GM13976 (cell line): ENCODE measurements around the gene BMP6.

Experiments
- DNase-seq: peaks from one replicate; pipeline ENCODE4 v3.0.0; 2012; ENCODE audit warnings: low spot score
- CTCF ChIP-seq: IDR thresholded peaks from 2 replicates; pipeline ENCODE4 v1.5.1; 2012; ENCODE audit warnings: borderline replicate concordance, mild to moderate bottlenecking; ENCODE audit not compliant: insufficient read depth; ENCODE audit errors: extremely low read depth, missing control alignments, control extremely low read depth
- in situ Hi-C: fragments of 300-500 bp; cut with MboI; formaldehyde crosslinking; loops from one replicate; pipeline ENCODE4 v1.12.0; 2022; ENCODE audit warnings: low sequenced_read_pairs, mixed read lengths, inconsistent platforms; ENCODE audit not compliant: unreplicated experiment

Gene BMP6

GRCh38 chr6:7749478-7749877 lies 23.6 kb downstream of the BMP6 start:
- no peak for DNase-seq
- in situ Hi-C loops: no loop called here
- no peak for TF ChIP-seq CTCF

GRCh38 chr6:7750197-7750596 lies 24.3 kb downstream of the BMP6 start:
- in situ Hi-C loops: no loop called here
- DNase-seq: no peak
- TF ChIP-seq CTCF: no peak

DNA sequence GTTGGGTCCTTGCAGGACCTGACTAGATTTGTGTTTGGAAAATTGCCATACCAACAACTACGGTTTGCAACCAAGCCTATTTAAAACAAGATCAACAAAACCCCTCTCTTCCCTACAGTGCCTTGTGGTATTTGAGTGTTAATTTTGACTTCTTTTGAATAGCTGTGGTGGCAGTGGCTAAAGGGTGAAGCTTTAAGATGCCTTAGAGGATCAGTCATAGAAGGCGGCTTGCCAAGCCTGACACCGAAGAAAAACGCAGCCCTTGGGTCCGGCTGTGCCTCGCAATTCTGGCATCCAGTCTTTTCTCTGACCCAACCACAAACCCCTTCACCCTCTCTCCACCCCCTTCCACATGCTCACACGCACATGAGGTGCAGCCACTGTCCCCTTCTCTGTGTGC lies 32.6 kb downstream of the BMP6 start:
- in situ Hi-C loops: no loop called here
- no peak for TF ChIP-seq CTCF
- no peak for DNase-seq

DNA sequence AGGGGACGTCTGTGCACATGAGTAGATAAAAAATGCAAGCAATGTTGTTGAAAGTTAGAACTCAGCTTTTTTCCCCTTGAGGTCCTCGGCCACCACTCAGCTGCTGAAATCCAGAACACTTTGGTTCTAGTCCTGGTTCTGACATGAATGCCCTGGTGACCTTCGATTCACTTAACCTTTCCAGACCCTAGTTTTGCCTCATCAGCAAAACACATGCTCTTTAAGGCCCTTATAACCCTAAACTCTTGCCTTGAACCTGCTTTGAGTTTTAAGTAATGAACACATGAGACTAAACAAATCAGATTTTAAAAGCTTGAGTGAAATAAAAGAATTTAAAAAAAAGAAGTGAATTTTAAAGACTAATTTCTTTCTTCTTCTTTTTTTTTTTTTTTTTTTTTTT lies 33.4 kb downstream of the BMP6 start:
- no peak for DNase-seq
- in situ Hi-C loops: no loop called here
- TF ChIP-seq CTCF: no peak

GRCh38 chr6:7761051-7761450 lies 35.2 kb downstream of the BMP6 start:
- TF ChIP-seq CTCF: no peak
- DNase-seq: no peak
- in situ Hi-C loops: no loop called here

- TF ChIP-seq CTCF: no peak
- DNase-seq: no peak
- in situ Hi-C loops: no loop called here
Measured at GRCh38 chr6:7762760-7763159, 36.9 kb downstream of the BMP6 start.

DNA sequence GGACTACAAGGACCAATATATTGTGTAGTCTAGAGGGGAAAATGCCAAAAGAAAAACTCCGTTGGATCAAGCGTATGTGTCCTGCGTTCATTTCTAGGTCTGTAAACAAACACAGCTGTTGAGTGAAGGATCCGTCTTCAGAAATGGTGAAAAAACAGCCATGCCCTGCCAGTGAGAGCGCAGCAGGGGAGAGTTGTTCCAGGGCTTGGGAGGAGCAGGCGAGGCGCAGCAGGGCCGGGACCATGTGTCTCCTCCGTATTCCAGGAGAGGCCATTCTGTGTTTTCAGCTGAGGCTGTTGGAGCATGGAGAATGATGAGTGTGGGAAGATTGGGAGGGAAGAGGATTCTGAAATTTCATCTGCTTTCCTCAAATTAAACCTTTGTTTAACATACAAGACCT lies 38.0 kb downstream of the BMP6 start:
- in situ Hi-C loops: no loop called here
- no peak for DNase-seq
- no peak for TF ChIP-seq CTCF
